Heart left ventricle (tissue), 16 donors: ENCODE data around the gene MTRFR. TPM values are rescaled to one million over a fixed set of nuclear protein-coding genes. Genes with fewer than 3 reads are reported as not detected.

Experiments used
- ATAC-seq, 4 donors: fragments of 200-7000 bp; cut with Tn5 transposase; one replicate each; pipeline ENCODE4 v1.9.1; 2020 to 2022; ENCODE audit warnings: moderate library complexity in 4 of 4, mild to moderate bottlenecking in 3 of 4, moderate number of reproducible peaks in 1 of 4
- DNase-seq, 5 donors: peaks; one replicate each; pipeline ENCODE4 v3.0.0-alpha.2; 2020
- H3K27ac ChIP-seq, 12 donors: fragments of 200-600 bp; sonication (generic) in 4 of 12; one replicate each; pipeline versions ENCODE4 v1.5.0 to v1.8.0; 2016 to 2022; ENCODE audit warnings: mild to moderate bottlenecking in 2 of 12
- H3K27me3 ChIP-seq, 9 donors: fragments of 200-600 bp; sonication (generic) in 2 of 9; one replicate each; pipeline versions ENCODE4 v1.5.1 to v1.8.0; 2016 to 2022; ENCODE audit warnings: mild to moderate bottlenecking in 3 of 9
- H3K36me3 ChIP-seq, 9 donors: fragments of 200-600 bp; sonication (generic) in 2 of 9; one replicate each; pipeline versions ENCODE4 v1.5.0 to v1.8.0; 2018 to 2022; ENCODE audit warnings: mild to moderate bottlenecking in 2 of 9
- H3K4me1 ChIP-seq, 12 donors: fragments of 200-600 bp; sonication (generic) in 4 of 12; one replicate each; pipeline versions ENCODE4 v1.5.0 to v1.8.0; 2016 to 2022; ENCODE audit warnings: mild to moderate bottlenecking in 3 of 12
- H3K4me3 ChIP-seq, 12 donors: fragments of 200-600 bp; sonication (generic) in 4 of 12; one replicate each; pipeline versions ENCODE4 v1.5.0 to v1.8.0; 2017 to 2022; ENCODE audit warnings: mild to moderate bottlenecking in 9 of 12, moderate library complexity in 4 of 12
- H3K9me3 ChIP-seq, 12 donors: fragments of 200-600 bp; sonication (generic) in 4 of 12; one replicate each; pipeline versions ENCODE4 v1.5.0 to v1.8.0; 2016 to 2022; ENCODE audit warnings: mild to moderate bottlenecking in 1 of 12
- POLR2A ChIP-seq, 2 donors: fragments of 450-650 bp; IDR thresholded peaks; one replicate each; pipeline ENCODE4 v1.6.1; 2017; ENCODE audit warnings: antibody characterized with exemption in 2 of 2, mild to moderate bottlenecking in 2 of 2, moderate library complexity in 2 of 2
- WGBS, 4 donors: extraction: QIAGEN DNeasy Blood & Tissue Kit in 2 of 4; methylation state at CpG; one replicate each; pipeline versions ENCODE4 v1.1.5 to v1.1.7; 2013 to 2018; 5-methylcytosine and 5-hydroxymethylcytosine counted together
- intact Hi-C, 10 donors: fragments of 100-400 bp; cut with DNase I; formaldehyde crosslinking; loops; one replicate each; pipeline versions ENCODE4 v1.11.1 to v1.14.2; 2022
- polyA plus RNA-seq, 2 donors: library from polyadenylated mRNA; stranded (reverse); fragments of 200-250 nt; gene quantifications; one replicate each; pipeline ENCODE4 v1.2.3, GENCODE V29; 2013
- total RNA-seq, 9 donors: library from RNA; depleted of rRNA in 2 of 9; stranded (reverse); fragments of >200 nt in 2 of 9; fragmentation: NEBNext Ultra II Directional in 3 of 9; extraction: Animal tissue kit (Norgen Biotek cat#: 25700) in 3 of 9; gene quantifications; one replicate each; pipeline versions ENCODE4 v1.1.0 to v1.2.4, GENCODE V29; 2016 to 2023
- TF ChIP-seq, protein P1 (sequence below), 12 donors: fragments of 200-600 bp; sonication (generic) in 4 of 12; IDR thresholded peaks; one replicate each; pipeline versions ENCODE4 v1.5.0 to v1.8.0; 2018 to 2022; ENCODE audit warnings: antibody characterized with exemption in 12 of 12, mild to moderate bottlenecking in 5 of 12
- donor health status: ischemic (EF 13 %, LVEDD 7.1; RV severe dilation, severe dysfunction).
- donor health status: healthy with polysubstance abuse.
- donor health status: DM: no; HTN: yes; CAD: no.
- donor health status: DM: no; HTN: no; CAD: no.
- donor health status: ischemic (EF 25% LVEDD 6.9; RV normal size, moderate dysfunction).
- donor health status: ischemic (EF 25% LVEDD 5.7; RV mildly dilated, moderate dysfunction).
- donor health status: healthy.
- donor health status: DM: yes; HTN: yes; CAD: no.
- donor health status: ischemic (EF 35%, LVEDD 5.7; RV mildly dilated, moderate dysfunction).
- donor health status: nonischemic (EF 11% LVEDD 7.7; RV severe dilation, severe dysfunction).
- donor health status: DM: yes; HTN: yes; CAD: no.
- donor health status: PGD.
- donor health status: ischemic (EF 29% LVEDD 5.4; RV normal size, mild dysfunction).
- donor health status: nonischemic (EF 23%, LVEDD 6.1; RV moderate dilation, normal function).

MTRFR gene
- total and polyA plus RNA-seq, 11 donors: 7.9 to 16.0 (median 11.8) TPM

DNA sequence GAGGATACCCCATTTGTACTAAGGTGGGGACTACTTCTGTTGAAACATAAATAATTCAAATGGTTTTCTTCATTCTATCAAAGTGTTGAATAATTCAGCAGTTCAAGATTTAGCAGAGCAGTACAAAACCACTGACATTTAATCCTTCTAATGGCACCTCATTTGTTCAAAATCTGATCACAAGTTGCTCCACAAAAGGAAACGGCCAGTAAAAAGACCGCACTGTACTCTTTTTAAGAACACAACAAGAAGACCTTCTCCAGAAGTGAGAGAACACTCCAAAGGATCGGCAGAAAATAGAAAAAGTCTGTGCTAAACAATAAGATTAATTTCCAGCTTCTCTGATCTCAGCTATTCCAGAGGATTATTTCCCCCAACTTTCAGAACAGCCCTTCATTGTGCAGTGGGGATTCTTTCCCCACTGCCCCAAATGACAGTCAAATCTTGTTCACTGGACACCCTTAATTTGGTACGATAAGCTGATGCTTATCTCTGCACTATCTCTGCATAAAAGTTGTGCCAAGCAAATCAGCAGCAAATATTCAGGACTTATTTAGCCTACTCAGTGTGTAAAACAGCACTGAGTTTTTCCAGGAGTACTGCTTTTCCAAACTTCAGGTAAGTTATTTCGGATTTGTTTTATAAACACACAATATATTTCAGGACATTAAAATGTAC, 5.5 kb upstream of the MTRFR start:
- 60 to 75% (median 64%) methylated on average over 5 of the region's 5 CpGs for WGBS, 4 donors
- no peak for ATAC-seq

DNA sequence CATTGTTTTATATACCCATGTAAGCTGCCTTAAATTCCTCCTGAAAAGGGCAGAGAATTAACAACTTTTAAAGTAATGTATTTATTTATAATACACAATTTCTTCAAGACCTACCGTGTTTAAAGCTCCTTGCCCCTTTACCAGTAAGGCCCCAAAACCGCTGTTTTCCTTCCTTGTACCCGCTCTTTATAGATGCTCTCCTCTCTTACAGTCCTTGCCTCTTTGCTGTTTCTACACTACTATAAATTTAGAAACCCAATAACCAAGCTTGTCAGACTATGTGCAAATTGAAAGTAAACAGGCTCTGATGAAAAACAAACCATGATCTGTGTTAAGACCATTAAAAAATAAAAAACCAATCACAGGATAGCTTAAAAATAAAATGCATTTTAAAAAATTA, 4.2 kb upstream of the MTRFR start:
- Histone ChIP-seq H3K27ac (peak overlapping the region in 1 of 12 donors; percentile 63), H3K4me3 (peak overlapping the region in 1 of 12 donors; percentile 42)

More for the DNA sequence above, 5.5 kb upstream of the MTRFR start:
- Histone ChIP-seq H3K36me3 (peaks cover 0 to 26% (median 15%) of the 10 kb centered on the region in 9 donors), H3K4me3 (no peak overlapping the region), H3K4me1 (peaks cover 0 to 40% (median 10%) of the 10 kb centered on the region in 12 donors), H3K27ac (no peak overlapping the region), H3K27me3 (no peaks in the 10 kb centered on the region), H3K9me3 (no peaks in the 10 kb centered on the region)
- DNase-seq: no peak
- TF ChIP-seq POLR2A (IDR thresholded peaks at IDR 0.05): no peak
- intact Hi-C loops: no loop called here

DNA sequence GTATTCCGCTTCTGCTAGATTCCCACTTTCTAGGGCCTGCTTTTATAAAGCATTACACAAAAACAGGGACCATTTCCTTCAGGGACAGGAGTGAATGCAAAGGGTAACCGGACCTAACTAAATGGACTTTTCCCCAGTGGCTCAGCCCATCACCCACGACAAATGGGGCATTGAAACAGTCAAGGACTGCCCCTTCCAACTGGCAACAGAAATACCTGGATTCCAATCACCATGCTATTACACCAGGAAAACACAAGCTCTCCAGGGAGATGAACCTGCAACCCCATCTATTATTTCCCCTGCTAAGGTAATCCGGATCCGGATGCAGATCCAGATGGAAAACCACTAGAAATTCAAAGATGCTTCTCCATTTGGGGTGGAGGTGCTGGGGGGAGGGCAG, 1.3 kb upstream of the MTRFR start:
- no peaks in the 10 kb centered on the region for H3K27me3 ChIP-seq
- H3K27ac ChIP-seq: peak overlapping the region in 10 of 12 donors; percentile 84 to 96 (median 92)
- peak overlapping the region; percentile 42 to 97 (median 84) for H3K4me3 ChIP-seq
- ATAC-seq (no peak), DNase-seq (no peak)
- H3K36me3 ChIP-seq: peaks cover 0 to 17% (median 7%) of the 10 kb centered on the region in 9 donors
- 20 to 23% (median 22%) methylated on average over 5 of the region's 5 CpGs for whole genome bisulfite sequencing, 4 donors
- no peaks in the 10 kb centered on the region for H3K9me3 ChIP-seq
- peaks cover 0 to 63% (median 28%) of the 10 kb centered on the region in 12 donors for H3K4me1 ChIP-seq
- TF ChIP-seq, protein P1, sequence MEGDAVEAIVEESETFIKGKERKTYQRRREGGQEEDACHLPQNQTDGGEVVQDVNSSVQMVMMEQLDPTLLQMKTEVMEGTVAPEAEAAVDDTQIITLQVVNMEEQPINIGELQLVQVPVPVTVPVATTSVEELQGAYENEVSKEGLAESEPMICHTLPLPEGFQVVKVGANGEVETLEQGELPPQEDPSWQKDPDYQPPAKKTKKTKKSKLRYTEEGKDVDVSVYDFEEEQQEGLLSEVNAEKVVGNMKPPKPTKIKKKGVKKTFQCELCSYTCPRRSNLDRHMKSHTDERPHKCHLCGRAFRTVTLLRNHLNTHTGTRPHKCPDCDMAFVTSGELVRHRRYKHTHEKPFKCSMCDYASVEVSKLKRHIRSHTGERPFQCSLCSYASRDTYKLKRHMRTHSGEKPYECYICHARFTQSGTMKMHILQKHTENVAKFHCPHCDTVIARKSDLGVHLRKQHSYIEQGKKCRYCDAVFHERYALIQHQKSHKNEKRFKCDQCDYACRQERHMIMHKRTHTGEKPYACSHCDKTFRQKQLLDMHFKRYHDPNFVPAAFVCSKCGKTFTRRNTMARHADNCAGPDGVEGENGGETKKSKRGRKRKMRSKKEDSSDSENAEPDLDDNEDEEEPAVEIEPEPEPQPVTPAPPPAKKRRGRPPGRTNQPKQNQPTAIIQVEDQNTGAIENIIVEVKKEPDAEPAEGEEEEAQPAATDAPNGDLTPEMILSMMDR (IDR thresholded peaks at IDR 0.05): no peak
- TF ChIP-seq POLR2A (IDR thresholded peaks at IDR 0.05): no peak
- intact Hi-C loops: loop anchor here in 9 of 10 donors (2.0 to 10.0 kb wide), 8 partner anchors 187 to 437 kb away; partner anchors contain the start of genes ARL6IP4 (in 3 of the 9) and OGFOD2 (in 3 of the 9)

More for the DNA sequence above, 4.2 kb upstream of the MTRFR start:
- peaks cover 0 to 43% (median 14%) of the 10 kb centered on the region in 12 donors for H3K4me1 ChIP-seq
- 73 to 87% (median 81%) methylated on average over 3 of the region's 3 CpGs for WGBS, 4 donors
- DNase-seq (no peak), ATAC-seq (no peak)
- no peak for TF ChIP-seq POLR2A (IDR thresholded peaks at IDR 0.05)
- TF ChIP-seq, protein P1 (IDR thresholded peaks at IDR 0.05): no peak
- no peaks in the 10 kb centered on the region for H3K27me3 ChIP-seq
- intact Hi-C loops: no loop called here
- no peaks in the 10 kb centered on the region for H3K9me3 ChIP-seq
- H3K36me3 ChIP-seq: peaks cover 0 to 21% (median 12%) of the 10 kb centered on the region in 9 donors

DNA sequence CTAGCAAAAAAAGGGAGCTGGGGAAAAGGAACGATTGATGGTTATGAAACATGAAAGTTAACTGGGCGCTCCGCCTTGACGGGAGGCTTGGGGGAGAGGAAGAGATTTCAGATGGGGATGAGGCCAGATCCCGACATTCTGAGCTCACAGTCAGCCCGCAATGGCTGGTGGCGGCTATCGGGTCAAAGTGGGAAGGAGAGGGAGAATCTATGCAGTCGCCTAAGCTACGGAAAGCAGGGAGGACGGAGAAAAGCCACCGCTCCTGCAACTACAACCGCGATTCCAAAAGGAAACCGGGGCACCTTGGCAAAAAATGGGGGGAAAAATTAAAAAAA, 797 bp upstream of the MTRFR start:
- WGBS, 4 donors: 0 to 1% (median 0%) methylated on average over 15 of the region's 15 CpGs

More for the DNA sequence above, 797 bp upstream of the MTRFR start:
- Histone ChIP-seq H3K27me3 (no peaks in the 10 kb centered on the region), H3K9me3 (no peaks in the 10 kb centered on the region), H3K4me1 (peaks cover 0 to 63% (median 28%) of the 10 kb centered on the region in 12 donors), H3K36me3 (peaks cover 0 to 14% (median 6%) of the 10 kb centered on the region in 9 donors), H3K27ac (peak overlapping the region; percentile 70 to 96 (median 91)), H3K4me3 (peak overlapping the region; percentile 42 to 97 (median 84))
- intact Hi-C loops: loop anchor here in 9 of 10 donors (2.0 to 10.0 kb wide), 8 partner anchors 188 to 438 kb away; partner anchors contain the start of genes ARL6IP4 (in 3 of the 9) and OGFOD2 (in 3 of the 9)
- no peak for TF ChIP-seq POLR2A (IDR thresholded peaks at IDR 0.05)
- peak in 2 of 4 donors; percentile 5 to 7 for ATAC-seq
- DNase-seq: no peak
